GM10248 (cell line): Measurements from ENCODE around the gene L3MBTL3.

Source experiments
- CTCF ChIA-PET: fragments of 300-600 bp; sonication (Branson Sonifier 250); formaldehyde crosslinking; extraction: SDS; loops from one replicate; lab custom pipeline; 2021; ENCODE audit warnings: antibody characterized with exemption; lab: Yijun Ruan, JAX
- POLR2A ChIA-PET: fragments of 350-650 bp; sonication (Branson Sonifier 250); formaldehyde crosslinking; extraction: SDS; loops from one replicate; lab custom pipeline; 2020; ENCODE audit warnings: antibody characterized with exemption; lab: Yijun Ruan, JAX
- DNase-seq: peaks from one replicate; pipeline ENCODE4 v3.0.0; 2012; ENCODE audit errors: extremely low spot score
- CTCF ChIP-seq: IDR thresholded peaks from 2 replicates; pipeline ENCODE4 v1.5.1; 2012; ENCODE audit warnings: mild to moderate bottlenecking, low read depth; ENCODE audit errors: extremely low read depth, missing control alignments, control extremely low read depth

Gene L3MBTL3

GRCh38 chr6:130132286-130132701 lies 113.9 kb downstream of the L3MBTL3 start:
- no peak for TF ChIP-seq CTCF
- CTCF ChIA-PET = interaction anchor here (1.5 kb wide), 1 partner anchor 9 kb away, joined by 3 read pairs; no protein-coding TSS in a partner anchor
- peak; percentile 18 for DNase-seq
- POLR2A ChIA-PET = no interaction called here

- ChIA-PET CTCF (no interaction called here), POLR2A (no interaction called here)
- DNase-seq = no peak
- TF ChIP-seq CTCF = no peak
Observed at GRCh38 chr6:130134582-130134981, 116.2 kb downstream of the L3MBTL3 start.

- DNase-seq = no peak
- POLR2A ChIA-PET = no interaction called here
- CTCF ChIA-PET = interaction anchor here (0.8 kb wide), 1 partner anchor 8 kb away, joined by 3 read pairs; no protein-coding TSS in a partner anchor
- no peak for TF ChIP-seq CTCF
Observed at GRCh38 chr6:130136798-130137197, 118.4 kb downstream of the L3MBTL3 start.

GRCh38 chr6:130138116-130138908 lies 119.9 kb downstream of the L3MBTL3 start:
- POLR2A ChIA-PET = no interaction called here
- no peak for TF ChIP-seq CTCF
- CTCF ChIA-PET = no interaction called here
- DNase-seq = peak; percentile 23

GRCh38 chr6:130138909-130139242 lies 120.5 kb downstream of the L3MBTL3 start:
- no peak for TF ChIP-seq CTCF
- ChIA-PET POLR2A (no interaction called here), CTCF (no interaction called here)
- DNase-seq = no peak

GRCh38 chr6:130140084-130140483 lies 121.7 kb downstream of the L3MBTL3 start:
- TF ChIP-seq CTCF = no peak
- no peak for DNase-seq
- ChIA-PET POLR2A (no interaction called here), CTCF (interaction anchor here (1.2 kb wide), 1 partner anchor 64 kb away, joined by 3 read pairs; no protein-coding TSS in a partner anchor)
